NOMO-1 treated with DMSO at 0.1 percent for 48 hours (cell line): ENCODE data around the gene COL5A2.

ENCODE experiments used
- DNase-seq: peaks from one replicate; lab custom pipeline; 2025; ENCODE audit not compliant: unreplicated experiment; lab: John Stamatoyannopoulos, UW

The COL5A2 gene

DNA sequence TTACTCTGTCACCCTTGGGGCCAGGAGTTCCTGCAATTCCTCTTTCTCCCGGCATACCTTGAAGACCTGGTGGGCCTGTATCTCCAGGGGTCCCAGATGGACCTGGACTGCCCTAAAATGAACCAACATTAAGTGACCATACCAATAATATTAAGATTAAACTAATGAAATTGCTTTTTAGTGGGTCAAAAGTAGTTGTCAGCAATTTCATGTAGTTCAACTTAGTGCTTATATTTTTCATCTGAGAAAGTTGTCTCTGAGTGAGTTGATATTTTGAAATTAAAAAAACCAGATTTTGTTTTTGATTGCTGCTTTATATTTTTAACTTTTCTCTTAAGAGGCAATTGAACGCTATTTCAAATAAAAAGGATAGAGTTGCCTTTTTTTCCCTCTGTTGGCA lies 122.2 kb downstream of the COL5A2 start:
- no peak for DNase-seq

DNA sequence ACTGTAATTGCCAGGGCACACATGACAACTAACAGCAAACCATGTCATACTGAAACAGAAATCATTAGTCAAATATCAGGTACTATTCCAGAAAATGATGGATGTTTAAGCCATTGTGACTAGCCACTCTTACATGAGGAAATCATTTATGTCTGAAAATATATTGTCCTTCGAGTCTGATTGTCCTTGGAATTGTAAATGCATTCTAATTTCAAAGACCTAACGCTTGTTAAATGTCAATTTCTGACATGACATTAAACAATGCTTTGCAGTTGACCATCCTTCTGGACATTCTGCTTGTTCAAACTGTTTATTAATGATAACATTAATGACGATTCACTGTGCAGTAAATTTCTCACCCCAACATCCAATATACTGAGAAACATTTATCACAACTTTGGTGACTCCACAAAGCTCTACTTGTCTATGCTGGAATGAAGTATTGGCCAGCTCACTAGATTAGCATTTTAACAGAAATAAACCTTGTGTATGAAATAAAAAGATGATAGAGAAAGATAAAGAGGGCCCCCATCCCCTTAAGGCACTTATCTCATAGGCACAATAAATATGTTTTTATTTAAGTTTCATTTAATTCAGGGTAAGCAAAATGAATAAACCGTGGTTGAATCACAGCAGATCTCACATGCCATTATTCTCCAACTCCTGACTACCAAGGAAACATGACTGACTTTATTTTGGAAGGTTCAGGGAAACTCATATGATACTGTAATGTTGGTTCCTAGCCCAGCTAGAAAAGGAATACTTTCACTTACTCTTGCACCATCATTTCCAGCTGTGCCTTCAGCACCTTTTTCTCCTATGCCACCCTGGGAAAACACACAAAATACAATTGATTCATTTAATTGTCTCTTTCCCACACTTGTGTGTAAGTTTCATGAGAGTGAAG lies 123.1 kb downstream of the COL5A2 start:
- DNase-seq: no peak

DNA sequence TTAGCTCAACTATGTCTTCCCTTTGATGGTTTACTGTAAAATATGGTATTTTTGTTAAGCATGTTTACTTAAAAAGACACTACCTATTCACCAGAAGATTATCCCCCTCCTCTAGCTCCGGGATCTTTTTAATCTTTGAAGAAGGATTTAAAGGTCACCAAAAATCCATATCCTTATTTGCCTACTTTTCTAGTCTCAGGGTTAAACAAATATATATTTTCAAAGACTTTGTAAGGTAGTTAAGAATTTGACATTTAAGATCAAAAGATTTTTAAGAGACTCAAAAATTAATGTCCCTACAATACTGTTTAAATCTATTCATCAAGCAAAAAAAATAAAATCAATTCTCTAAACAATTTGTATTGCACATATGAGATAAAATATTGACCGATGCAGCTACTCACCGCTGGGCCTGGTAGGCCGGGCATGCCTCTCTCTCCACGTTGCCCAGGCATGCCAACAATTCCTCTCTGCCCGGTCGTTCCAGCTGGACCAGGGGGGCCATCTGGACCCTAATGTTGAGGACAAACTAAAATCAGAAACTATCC lies 129.3 kb downstream of the COL5A2 start:
- DNase-seq: no peak

DNA sequence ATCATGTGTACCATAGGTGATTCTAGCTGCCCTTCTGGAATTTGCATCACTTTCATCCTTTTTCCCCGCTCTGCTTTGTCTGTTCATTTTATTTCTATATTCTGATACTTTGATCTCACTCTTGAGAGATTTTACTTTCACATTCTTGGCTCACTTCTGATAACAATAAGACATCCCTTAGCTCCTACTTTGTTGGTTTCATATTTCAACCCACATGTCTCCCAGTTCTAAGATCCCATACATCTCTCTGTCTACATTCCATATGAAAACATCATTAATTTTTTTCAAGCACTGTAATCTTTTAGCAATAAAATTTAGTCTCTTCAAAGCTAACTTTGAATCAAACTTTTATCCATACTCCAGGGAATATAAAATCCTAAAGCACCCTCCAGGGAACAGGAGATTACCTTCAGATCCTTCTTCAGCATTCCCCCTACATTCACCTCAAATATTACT lies 129.8 kb downstream of the COL5A2 start:
- DNase-seq: no peak

DNA sequence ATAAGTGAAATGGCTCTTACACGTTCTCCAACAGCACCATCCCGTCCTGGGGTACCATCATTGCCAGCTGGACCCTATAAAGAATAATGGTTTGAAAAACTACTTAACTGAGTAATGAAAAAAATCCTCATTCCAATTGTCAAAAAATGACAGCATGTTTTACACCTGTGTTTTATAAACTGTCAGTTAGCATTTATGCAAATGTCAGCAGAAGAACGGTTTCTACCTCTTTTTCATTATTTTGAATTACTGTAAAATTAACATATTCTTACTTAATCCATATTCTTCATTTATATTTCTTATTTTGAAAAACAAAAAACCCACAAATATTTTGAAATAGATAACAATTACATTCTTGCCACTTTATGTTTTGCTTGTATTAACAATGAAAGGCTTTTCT lies 131.4 kb downstream of the COL5A2 start:
- DNase-seq: no peak

DNA sequence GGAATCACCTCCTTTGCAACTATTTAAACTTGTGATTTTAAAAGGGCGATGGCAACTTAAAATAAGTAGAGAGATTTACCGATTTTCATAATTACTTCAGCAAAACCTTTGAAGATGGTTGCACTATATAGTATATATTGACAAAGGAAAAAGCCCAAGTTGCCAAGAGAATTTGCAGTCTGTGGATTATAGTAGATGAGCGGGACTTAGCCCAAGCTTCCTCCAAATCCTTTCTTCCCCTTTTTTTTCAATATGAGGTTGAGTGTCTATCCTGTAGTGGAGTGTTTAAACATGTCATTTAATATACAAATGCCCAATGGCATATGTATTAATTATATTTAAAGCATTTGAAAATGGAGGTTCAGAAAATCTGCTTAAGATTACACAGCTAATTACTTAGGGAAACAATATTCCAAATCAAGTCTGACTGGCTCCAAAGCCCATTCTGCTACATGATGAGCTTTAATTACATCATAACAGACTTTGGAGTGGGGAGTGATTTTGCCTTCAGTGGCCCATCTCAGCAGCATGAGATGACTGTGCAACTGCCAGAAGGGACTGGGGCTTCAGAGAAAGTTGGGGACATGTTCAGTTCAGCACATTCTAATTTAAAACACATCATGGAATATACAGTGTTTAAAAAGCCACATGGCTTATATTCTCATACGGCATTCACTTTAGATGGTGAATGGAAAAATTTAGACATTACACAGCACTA lies 132.2 kb downstream of the COL5A2 start:
- no peak for DNase-seq

DNA sequence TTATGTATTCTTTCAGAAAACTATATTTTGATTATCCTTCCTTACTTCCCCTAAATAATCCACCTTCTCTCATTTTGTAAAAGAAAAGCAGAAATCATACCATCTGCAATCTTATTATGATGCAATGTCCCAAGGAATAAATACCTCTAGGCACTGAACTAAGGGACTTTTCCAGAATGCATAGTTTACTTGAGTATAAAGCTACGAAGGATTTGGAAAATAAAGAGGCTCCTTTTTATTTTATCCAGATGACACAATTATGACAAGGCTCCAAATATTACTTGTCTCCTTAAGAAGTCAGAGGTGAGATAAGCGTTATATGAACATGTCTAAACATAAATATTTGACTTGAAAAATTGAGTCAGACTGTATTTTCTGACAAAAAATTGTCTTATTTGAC lies 133.2 kb downstream of the COL5A2 start:
- DNase-seq: no peak

DNA sequence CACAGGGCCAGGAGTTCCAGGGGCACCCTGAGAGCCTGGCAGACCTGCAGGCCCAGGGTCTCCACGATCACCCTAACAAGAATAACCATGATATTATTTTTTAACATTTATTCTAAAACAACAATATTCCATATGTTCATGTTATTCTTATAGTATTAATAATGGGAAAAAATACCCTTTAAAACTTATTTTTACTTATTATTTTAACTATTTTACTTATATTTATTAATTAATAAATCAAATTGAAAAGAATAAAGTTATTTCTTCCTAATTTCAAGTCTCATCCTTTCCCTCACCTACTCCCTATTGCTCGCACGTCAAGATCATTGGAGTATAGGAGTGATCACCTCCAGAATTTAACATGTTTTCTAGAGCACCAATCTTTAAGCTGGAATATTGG lies 133.7 kb downstream of the COL5A2 start:
- no peak for DNase-seq

DNA sequence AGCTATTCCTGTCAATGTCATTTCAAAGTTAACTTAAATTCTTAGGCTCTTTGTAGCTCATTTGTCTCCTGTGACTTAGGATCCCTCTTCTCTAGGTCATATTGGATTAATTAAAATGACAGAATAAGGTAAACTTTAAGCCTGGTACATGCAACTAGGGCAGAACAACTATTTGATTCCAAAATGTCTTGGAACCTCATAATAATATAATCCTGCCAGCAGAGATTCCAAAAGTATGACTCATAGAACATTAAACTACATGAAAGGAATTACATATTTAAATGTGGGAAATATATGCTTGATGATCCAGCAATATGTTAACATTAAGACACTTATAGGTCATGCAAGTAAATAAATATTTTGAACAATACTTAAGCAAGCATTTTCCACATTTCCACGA lies 142.0 kb downstream of the COL5A2 start:
- no peak for DNase-seq

DNA sequence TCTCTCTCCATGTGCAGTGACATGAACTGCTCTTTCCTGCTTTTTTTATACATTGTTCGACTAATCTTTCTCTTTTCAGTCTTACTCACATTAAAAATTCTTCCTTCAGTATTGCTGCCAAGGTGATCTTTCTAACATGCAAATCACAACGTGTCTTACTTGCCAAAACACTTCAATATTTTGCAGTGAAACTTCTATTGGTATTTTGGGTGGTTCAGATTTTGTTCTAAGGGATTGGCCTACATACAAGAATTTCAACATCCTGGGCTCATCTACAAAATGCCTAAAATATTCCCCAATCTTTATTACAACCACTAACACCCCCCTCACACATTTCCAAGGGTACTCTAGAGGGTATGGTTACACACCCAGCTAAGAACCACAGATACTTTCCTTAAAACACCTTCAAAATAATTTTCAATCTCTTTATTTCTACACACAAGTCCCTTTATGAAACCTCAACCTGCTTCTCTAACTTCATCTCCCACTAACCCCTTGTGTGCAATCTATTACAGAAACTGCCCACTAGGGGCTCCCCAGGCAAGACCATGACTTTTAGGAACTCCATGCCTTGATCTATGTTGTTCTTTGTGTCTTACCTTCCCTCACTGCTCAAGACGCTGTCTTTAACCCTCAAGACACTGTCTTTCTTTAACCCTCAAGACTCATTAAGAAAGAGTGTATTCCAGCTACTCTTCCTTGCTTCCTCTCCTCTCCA lies 154.5 kb downstream of the COL5A2 start:
- DNase-seq: no peak

DNA sequence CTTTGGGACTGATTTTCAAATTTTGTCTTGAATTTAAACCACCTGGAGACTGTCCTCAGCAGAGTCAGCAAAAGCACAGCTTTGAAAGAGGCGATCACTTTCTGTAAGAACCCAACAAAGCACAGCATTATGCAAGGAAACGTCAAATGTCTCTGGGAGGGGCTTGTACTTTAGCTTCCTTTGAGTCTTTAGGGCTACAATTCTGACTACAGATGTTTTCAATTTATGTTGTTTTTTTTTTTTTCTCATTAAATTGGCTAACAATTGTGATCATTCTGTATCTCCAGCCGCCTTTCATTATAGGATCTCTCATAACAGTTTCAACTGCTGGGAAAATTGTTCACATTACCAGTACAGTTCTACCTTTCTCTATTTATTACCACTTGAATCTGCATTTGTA lies 157.1 kb downstream of the COL5A2 start:
- no peak for DNase-seq

DNA sequence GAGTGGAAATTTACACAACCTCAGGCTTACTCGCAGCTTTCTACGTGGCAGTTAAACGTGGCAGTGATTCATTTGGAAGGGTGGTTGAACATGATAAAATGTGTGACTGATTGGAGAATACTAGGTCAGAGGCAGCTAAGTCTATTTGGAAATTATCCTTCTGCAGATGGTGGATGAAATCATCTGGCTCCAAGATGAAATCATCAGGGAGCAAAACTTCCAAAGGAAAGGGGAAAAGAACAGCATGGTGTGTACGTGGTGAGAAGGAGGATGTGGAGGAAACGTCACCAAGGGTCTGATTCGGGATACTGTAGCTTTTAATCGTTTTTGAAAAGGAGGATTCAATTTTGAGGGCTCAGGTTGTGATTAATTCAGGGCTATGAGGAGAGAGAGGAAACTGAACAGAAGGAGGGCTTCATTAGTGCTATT lies 157.5 kb downstream of the COL5A2 start:
- no peak for DNase-seq

DNA sequence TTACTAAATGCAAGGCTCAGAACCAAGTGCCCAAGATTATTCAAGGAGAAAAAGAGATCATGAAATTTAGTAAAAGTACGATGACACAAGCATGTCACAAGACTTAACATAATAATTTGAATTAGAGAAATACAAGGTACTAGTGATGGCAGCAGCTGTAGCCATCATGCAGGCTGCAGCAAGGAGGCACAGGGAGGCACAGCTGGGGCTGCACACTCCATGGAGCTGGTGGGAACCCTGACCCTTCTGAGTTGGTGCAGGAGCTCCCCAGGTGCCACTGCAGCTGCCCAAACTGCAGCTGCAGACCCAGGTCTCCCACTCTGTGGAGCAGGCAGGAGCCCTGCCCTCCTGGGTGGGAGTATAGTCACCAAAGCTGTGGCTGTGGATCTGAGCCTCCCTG lies 159.4 kb downstream of the COL5A2 start:
- DNase-seq: no peak

DNA sequence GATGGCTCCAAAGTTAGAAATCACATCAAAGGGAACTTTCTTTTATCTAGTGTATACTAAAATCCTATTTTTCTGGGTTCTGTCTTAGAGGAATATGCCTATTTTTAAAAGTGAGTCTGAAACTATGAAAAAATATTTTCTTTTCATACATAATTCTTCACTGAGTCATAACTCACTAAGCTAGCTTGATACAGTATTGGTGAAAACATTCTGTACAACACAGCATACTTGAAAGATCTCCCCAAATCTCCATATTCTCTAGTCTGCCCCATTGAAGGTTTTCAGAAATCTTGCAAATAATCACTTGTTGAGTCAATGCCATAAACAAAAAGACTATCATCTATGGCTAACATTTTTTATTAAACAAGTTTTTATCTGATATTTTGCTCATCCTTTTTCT lies 160.9 kb downstream of the COL5A2 start:
- DNase-seq: no peak

DNA sequence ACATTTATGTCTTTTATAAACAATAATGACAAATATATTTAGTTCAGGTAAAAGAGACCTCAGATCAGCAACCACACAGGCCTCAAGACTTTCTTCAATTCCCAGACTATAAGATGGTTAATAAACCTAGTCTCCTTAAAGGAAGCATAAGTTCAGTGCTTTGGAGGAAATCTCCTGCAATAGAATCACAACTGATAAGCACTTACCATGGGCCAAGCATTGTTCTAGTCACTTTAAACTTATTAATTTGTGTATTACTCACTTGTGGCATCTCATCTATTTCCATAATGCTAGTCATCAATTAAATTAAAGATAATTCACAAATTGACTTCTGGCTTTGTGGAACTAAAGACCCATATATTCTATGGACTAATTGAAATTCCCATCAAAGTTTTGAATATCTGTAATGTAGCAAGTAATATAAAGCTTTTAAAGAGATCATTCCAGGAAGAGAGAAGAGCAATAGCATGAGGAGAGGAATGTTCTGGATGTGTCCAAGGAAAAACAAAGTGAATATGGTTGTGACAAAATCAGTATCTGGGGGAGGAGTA lies 163.2 kb downstream of the COL5A2 start:
- DNase-seq: no peak

DNA sequence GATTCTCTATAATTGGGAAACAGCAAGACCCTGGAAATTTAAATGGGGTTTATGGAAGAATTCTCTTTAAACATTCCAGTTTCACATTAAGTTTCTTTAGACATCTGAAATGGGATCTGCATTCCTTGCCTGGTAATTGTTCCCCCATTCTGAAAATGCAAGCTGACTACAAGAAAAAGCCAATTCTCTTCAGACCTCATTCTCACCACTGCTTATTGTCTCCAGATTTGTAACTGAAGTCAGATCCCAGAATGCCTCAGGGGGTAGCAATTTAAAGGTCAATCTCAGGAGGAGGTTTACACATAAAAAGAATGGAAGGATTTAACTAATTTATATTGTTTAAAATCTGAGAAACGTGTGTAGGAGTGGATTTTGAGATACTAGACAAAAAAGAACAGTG lies 164.2 kb downstream of the COL5A2 start:
- no peak for DNase-seq

DNA sequence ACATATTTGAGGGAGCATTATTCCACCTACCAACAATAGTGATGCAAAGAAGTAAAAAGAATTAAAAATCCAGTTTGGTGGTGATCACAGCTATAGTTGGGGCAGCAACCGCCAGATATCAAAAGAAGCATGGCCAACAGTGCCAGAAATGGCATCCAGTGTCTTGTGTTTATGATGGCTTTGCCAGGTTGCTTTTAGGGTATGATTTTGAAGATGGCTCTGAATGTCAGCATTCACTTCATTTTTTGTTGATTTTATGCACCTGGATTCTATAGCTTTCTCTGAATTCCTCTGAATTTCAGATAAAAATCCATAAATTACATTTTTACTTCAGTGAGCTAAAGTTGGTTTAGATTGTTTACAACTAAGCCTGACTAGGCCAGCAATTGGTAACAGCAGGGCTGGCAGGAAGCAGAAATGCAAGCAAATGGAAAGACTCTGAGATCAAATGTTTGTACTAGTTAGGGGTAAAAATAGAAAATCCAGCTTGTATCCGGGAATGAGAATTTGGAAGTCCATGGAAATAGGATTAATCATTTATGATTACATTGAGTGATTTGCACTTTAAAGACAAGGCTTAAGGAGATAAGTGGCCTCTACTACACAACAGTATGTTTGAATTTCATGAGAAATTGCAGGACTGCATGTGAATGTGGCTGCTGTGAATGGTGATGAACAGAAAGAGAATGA lies 165.0 kb downstream of the COL5A2 start:
- no peak for DNase-seq

DNA sequence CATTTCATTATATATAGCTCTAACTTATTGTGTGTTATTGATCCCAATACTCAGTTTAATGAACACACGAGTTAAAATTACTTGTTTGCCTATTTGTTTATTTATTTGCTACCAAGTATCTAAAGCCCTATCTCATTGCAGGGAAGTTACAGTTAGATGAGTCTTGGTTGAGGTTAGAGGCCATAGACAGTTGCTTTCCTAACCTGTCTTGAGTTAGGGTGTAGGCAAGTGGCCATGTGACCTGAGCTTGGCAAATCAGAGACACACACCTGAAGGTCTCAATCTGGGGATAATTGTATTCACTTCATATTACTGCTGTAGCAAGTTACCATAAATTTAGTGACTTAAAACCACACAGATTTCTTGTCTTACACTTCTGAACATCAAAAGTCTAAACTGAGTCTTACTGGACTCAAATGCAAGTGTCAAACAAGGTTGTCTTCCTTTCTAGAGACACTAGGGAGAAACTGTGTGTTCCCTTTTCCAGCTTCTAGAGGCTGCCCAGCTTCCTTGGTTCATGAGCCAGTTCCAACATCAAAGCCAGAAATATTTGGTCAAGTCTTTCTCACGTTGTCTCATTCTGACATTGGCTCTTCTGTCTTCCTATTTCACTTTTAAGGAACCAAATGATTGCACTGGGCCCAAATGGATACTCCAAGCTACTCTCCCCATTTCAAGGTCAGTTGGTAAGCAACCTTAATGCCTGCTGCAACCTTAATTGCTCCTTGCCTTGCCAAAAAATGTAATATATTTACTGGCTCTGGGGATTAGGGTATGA lies 165.7 kb downstream of the COL5A2 start:
- DNase-seq: no peak

DNA sequence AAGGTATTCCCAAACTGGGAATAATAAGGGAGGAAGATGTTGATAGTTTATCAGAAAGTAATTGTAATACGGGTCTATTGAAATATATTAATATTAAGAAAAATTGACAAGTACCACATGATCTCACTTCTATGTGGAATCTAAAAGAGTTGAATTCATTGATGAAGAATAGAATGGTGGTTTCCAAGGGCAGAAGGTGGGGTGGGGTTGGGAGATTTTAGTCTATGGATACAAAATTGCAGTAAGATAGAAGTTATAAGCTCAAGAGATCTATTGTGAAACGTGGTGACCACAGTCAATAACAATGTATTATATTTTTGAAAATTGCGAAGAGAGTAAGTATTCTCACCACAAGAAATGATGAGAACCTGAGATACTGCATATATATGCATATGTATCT lies 166.5 kb downstream of the COL5A2 start:
- no peak for DNase-seq

DNA sequence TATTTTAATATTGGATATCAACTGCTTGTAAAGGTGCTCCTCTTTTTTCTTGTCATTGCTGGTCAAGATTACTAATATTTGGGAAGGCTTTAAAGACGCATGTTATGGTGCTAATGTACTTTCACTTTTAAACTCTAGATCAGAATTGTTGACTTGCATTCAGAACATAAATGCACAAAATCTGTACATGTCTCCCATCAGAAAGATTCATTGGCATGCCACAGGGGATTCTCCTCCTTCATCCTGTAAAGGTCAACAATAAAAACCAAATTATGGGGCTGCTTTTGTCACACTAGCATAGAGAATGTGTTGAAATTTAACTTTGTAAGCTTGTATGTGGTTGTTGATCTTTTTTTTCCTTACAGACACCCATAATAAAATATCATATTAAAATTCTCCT lies 167.2 kb downstream of the COL5A2 start:
- no peak for DNase-seq
